A549 (cell line): Measurements from ENCODE around the gene SHANK1.

ENCODE experiments used
- CTCF ChIP-seq: fragments of >200 bp; sonication (Bioruptor Twin); formaldehyde crosslinking; IDR thresholded peaks from 3 replicates; pipeline ENCODE4 v1.5.1; 2016
- MAX ChIP-seq: IDR thresholded peaks from 2 replicates; pipeline ENCODE4 v1.6.1; 2012
- POLR2A ChIP-seq: IDR thresholded peaks from 2 replicates; pipeline ENCODE4 v1.6.1; 2012; ENCODE audit warnings: mild to moderate bottlenecking, low read length

GRCh38 chr19:50647879-50648615 is 71.6 kb downstream of the SHANK1 start:
- TF ChIP-seq POLR2A: no peak
- no peak for TF ChIP-seq CTCF
- no peak for TF ChIP-seq MAX
